ENCODE results near the gene TRAF3IP1.

- TF ChIP-seq CTCF (IDR thresholded peaks at IDR 0.05): peak in 3 of 12 donors; percentile 27 to 39 (median 27)
- TF ChIP-seq POLR2A (IDR thresholded peaks at IDR 0.05): no peak
Measured at GRCh38 chr2:238287737-238288649, 32.3 kb upstream of the TRAF3IP1 start, which contains the start of gene PER2.
